A673 (cell line): Measurements from ENCODE around the gene CDCP2.

Experiments used
- EZH2 ChIP-seq: fragments of 200-600 bp; sonication (generic); IDR thresholded peaks from 2 replicates; pipeline ENCODE4 v1.6.1; 2017; ENCODE audit warnings: borderline replicate concordance, low read depth, mild to moderate bottlenecking, mixed read lengths, antibody characterized with exemption, low read length; ENCODE audit not compliant: poor library complexity, severe bottlenecking
- TF ChIP-seq, protein P1 (sequence below): fragments of 300-800, 200-600 bp; sonication (generic); conservative IDR thresholded peaks from 2 replicates; pipeline ENCODE4 v1.5.1; 2017; ENCODE audit warnings: low read depth, mild to moderate bottlenecking, antibody characterized with exemption, low read length, moderate library complexity, mixed read lengths

DNA sequence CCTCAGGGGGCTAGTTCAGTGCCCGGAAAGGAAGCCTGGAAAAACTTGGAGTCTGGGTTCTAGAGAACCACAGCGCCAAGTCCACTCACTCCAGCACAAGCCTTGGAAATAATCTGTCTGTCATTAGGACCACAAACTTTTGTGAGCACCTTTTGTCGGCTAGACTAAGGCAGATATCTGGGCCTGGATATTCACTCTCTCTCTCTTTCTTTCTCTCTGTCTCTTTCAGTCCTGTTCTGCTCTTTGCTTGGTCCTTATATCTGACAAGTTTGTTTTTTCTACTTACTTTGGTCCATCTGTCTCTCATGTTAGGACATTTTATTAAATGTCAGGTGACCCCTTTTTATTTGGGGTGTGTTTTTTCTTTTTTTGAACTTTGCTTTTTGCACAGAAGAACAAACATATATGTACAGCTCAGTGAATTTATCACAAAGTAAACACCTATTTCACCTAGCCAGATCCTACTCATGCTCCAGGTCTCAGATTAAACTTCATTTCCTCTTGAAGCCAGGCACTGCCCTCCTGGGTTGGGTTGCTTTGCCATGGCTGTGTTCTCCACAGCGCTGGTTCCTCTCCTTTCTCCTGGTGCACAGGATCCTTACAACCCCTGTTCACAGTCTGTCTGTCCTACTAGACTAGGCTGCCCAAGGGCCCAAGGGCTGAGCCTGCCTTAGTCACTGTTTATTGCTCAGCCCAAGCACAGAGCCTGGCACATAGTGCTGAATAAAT, 58.6 kb downstream of the CDCP2 start:
- TF ChIP-seq, protein P1, sequence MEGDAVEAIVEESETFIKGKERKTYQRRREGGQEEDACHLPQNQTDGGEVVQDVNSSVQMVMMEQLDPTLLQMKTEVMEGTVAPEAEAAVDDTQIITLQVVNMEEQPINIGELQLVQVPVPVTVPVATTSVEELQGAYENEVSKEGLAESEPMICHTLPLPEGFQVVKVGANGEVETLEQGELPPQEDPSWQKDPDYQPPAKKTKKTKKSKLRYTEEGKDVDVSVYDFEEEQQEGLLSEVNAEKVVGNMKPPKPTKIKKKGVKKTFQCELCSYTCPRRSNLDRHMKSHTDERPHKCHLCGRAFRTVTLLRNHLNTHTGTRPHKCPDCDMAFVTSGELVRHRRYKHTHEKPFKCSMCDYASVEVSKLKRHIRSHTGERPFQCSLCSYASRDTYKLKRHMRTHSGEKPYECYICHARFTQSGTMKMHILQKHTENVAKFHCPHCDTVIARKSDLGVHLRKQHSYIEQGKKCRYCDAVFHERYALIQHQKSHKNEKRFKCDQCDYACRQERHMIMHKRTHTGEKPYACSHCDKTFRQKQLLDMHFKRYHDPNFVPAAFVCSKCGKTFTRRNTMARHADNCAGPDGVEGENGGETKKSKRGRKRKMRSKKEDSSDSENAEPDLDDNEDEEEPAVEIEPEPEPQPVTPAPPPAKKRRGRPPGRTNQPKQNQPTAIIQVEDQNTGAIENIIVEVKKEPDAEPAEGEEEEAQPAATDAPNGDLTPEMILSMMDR: no peak
- no peak for TF ChIP-seq EZH2
